ENCODE results near the gene MYOZ2.

MYOZ2 gene

GRCh38 chr4:119135721-119136121 lies at the start of gene MYOZ2:
TSS of gene MYOZ2 (plus strand) at chr4:119135832. CDS start at chr4:119136526, 694 bp downstream.
- no peak for DNase-seq

GRCh38 chr4:119087121-119087520 lies 48.5 kb upstream of the MYOZ2 start:
- peak in 1 of 2 donors; percentile 13 for DNase-seq

GRCh38 chr4:119087656-119088055 lies 48.0 kb upstream of the MYOZ2 start:
- DNase-seq = no peak

GRCh38 chr4:119093042-119093827 lies 42.4 kb upstream of the MYOZ2 start:
- DNase-seq = no peak

GRCh38 chr4:119097282-119097900 lies 38.2 kb upstream of the MYOZ2 start:
- no peak for DNase-seq

- no peak for DNase-seq
These were observed 37.3 kb upstream of the MYOZ2 start for GRCh38 chr4:119098306-119098705.

GRCh38 chr4:119099227-119099810 lies 36.3 kb upstream of the MYOZ2 start:
- no peak for DNase-seq

- no peak for DNase-seq
These were observed 35.0 kb upstream of the MYOZ2 start for GRCh38 chr4:119100655-119101054.

- peak in 1 of 2 donors; percentile 16 for DNase-seq
These were observed 32.4 kb upstream of the MYOZ2 start for GRCh38 chr4:119103263-119103662.

- DNase-seq = no peak
These were observed 30.9 kb upstream of the MYOZ2 start for GRCh38 chr4:119104644-119105273.

- no peak for DNase-seq
These were observed 30.0 kb upstream of the MYOZ2 start for GRCh38 chr4:119105605-119106004.

- DNase-seq = no peak
These were observed 29.3 kb upstream of the MYOZ2 start for GRCh38 chr4:119106036-119107000.

GRCh38 chr4:119110121-119110520 lies 25.5 kb upstream of the MYOZ2 start:
- no peak for DNase-seq

- DNase-seq = no peak
These were observed 24.3 kb upstream of the MYOZ2 start for GRCh38 chr4:119111296-119111695.

- no peak for DNase-seq
These were observed 22.5 kb upstream of the MYOZ2 start for GRCh38 chr4:119113033-119113655.

GRCh38 chr4:119116021-119116420 lies 19.6 kb upstream of the MYOZ2 start:
- no peak for DNase-seq

- no peak for DNase-seq
These were observed 18.4 kb upstream of the MYOZ2 start for GRCh38 chr4:119116925-119117900.

GRCh38 chr4:119118397-119118796 lies 17.2 kb upstream of the MYOZ2 start:
- DNase-seq = no peak

GRCh38 chr4:119124352-119124751 lies 11.3 kb upstream of the MYOZ2 start:
- no peak for DNase-seq

- DNase-seq = no peak
These were observed 9.7 kb upstream of the MYOZ2 start for GRCh38 chr4:119125931-119126330.

- no peak for DNase-seq
These were observed 7.5 kb upstream of the MYOZ2 start for GRCh38 chr4:119128148-119128547.

Measured in CD4-positive, alpha-beta T cell treated with Interleukin-4 for 1 hour (primary cell).